Testis (tissue), 2 donors: Measurements from ENCODE around the gene PHLDA2.

ENCODE experiments used
- POLR2A ChIP-seq: fragments of 450-650 bp; IDR thresholded peaks from one replicate; pipeline ENCODE4 v1.6.1; 2017; ENCODE audit warnings: antibody characterized with exemption, mild to moderate bottlenecking, moderate library complexity
- TF ChIP-seq, protein P1 (sequence below), 3 experiments: fragments of 450-650 bp in 2 of 3; fragments of 200-600 bp in 1 of 3; sonication (generic) in 1 of 3; IDR thresholded peaks; one replicate each; pipeline ENCODE4 v1.5.1; 2016 to 2019; ENCODE audit warnings: antibody characterized with exemption in 3 of 3, mild to moderate bottlenecking in 2 of 3, moderate library complexity in 1 of 3

GRCh38 chr11:2944530-2944929, 15.3 kb upstream of the PHLDA2 start:
- TF ChIP-seq, protein P1, sequence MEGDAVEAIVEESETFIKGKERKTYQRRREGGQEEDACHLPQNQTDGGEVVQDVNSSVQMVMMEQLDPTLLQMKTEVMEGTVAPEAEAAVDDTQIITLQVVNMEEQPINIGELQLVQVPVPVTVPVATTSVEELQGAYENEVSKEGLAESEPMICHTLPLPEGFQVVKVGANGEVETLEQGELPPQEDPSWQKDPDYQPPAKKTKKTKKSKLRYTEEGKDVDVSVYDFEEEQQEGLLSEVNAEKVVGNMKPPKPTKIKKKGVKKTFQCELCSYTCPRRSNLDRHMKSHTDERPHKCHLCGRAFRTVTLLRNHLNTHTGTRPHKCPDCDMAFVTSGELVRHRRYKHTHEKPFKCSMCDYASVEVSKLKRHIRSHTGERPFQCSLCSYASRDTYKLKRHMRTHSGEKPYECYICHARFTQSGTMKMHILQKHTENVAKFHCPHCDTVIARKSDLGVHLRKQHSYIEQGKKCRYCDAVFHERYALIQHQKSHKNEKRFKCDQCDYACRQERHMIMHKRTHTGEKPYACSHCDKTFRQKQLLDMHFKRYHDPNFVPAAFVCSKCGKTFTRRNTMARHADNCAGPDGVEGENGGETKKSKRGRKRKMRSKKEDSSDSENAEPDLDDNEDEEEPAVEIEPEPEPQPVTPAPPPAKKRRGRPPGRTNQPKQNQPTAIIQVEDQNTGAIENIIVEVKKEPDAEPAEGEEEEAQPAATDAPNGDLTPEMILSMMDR (IDR thresholded peaks at IDR 0.05) = no peak
- no peak for TF ChIP-seq POLR2A
